HG02588 (cell line): ENCODE data around the gene FAHD2B.
"Not testable (repeated sequence)": the region's sequence is repeated elsewhere in the genome, so short reads cannot be mapped to it uniquely, and the experiment has no call there.

Experiments
- ATAC-seq: cut with Tn5 transposase; IDR thresholded peaks from one replicate; pipeline ENCODE4 v1.9.1; 2021; ENCODE audit warnings: mild to moderate bottlenecking, moderate library complexity; ENCODE audit not compliant: unreplicated experiment

Gene FAHD2B

DNA sequence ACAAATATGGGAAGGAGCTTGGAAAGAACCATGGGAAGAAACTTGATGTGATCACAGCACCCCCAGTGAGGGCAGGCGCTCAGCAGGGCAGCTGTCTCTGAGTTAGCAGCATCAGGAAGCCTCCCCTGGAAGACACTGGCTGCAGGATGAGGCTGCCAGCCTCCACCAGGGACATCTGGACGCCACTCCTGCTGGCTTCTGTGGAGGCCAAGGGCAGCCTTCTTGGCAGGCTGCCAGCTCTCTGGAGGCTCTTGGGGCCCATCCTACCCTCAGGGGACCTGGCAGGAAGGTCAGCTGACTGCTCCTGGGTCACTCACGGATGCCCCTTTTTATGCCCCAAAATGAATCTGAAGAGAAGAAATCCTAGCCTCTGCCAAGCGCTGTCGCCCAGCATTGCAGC, 26.0 kb downstream of the FAHD2B start:
- not testable (repeated sequence) for ATAC-seq

GRCh38 chr2:97068074-97068473, 26.6 kb downstream of the FAHD2B start:
- ATAC-seq = no peak

GRCh38 chr2:97067279-97068004, 27.2 kb downstream of the FAHD2B start:
- no peak for ATAC-seq

- not testable (repeated sequence) for ATAC-seq
Observed at GRCh38 chr2:97066030-97066429, 28.7 kb downstream of the FAHD2B start.

DNA sequence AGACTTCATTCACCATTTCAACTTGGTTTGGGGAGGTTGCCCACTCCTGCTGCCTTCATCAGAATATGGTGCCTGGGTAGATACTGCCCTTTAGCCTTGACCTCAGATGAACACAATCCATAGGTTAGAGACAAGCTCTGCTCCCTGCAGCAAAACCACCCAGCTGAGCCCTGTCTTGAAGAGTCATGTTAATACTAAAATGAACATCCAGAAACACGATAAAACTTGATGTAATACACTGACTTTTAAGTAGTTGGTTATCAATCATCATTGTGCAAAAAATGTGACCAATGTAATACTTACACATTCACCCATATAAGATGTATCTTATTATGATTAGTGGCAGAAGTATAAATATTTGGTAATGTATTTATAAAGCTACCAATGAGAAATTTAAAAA, 32.7 kb downstream of the FAHD2B start:
- ATAC-seq = not testable (repeated sequence)

DNA sequence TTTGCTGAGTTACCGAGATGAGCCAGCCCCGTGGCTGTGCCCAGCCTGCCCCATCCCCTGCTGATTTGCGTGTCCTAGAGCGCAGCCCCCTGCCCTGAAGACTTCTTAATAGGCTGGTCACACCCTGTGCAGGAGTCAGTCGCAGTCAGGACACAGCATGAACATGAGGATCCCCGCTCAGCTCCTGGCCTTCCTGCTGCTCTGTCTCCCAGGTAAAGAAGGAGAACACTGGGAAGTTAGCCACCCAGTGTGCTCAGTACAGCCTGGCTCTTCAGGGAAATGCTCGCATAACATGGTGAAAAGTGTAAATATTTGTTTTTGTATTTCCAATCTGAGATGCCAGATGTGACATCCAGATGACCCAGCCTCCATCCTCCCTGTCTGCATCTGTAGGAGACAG, 34.9 kb downstream of the FAHD2B start:
- ATAC-seq = not testable (repeated sequence)

GRCh38 chr2:97056150-97056549, 38.5 kb downstream of the FAHD2B start:
- not testable (repeated sequence) for ATAC-seq

DNA sequence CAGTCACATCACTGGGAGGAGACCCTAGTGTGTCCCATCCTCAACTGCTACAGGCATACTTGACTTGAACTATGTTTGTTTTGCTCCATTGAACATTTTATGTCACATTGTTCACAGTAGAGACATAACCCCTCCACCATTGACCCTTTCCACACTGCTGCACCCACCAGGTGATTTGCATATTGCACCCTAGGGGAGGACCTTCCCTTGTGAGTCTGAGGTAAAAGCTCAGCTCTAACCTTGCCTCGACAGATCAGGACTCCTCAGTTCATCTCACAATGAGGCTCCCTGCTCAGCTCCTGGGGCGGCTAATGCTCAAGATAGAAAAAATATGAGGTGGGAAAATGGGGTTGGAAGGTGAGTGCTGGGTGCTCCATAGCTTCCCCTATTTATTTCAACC, 44.6 kb downstream of the FAHD2B start:
- not testable (repeated sequence) for ATAC-seq

DNA sequence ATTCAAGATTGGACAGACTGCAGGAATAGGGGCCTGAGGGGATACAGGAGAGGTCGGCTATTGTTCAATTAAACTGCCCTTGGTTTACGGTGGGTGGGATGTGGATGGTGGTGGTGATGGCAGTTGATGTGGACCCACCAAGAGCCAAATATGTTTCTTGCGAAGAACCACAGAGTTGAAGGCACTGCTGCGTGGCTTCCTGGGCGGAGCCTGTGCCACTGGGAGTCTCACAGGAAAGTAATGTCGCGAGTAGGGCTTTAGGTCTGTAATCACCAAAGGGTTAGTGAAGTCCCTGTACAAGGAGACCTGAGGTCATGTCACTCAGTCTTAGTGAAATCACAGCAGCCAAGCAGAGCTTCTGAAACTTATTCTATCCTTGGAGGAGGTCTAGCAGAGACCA, 46.2 kb downstream of the FAHD2B start:
- ATAC-seq = not testable (repeated sequence)

- ATAC-seq = not testable (repeated sequence)
Observed at GRCh38 chr2:97046676-97047075, 48.0 kb downstream of the FAHD2B start.

GRCh38 chr2:97045895-97046499, 48.7 kb downstream of the FAHD2B start:
- ATAC-seq = not testable (repeated sequence)
